HCT116 (cell line): Measurements from ENCODE around the gene GUSB. TPM values are rescaled to one million over a fixed set of nuclear protein-coding genes. Genes with fewer than 3 reads are reported as not detected.

Source experiments
- ATAC-seq: fragments of 200-7000 bp; cut with Tn5 transposase; 2 replicates; pipeline ENCODE4 v1.9.1; 2020; ENCODE audit warnings: mild to moderate bottlenecking, moderate library complexity
- BruUV-seq: library from RNA; stranded (reverse); fragments of 400-500 nt; replicated peaks from 2 replicates; lab custom pipeline; 2021; lab: Mats Ljungman, UMichigan
- CTCF ChIA-PET: fragments of 300-600 bp; sonication (Branson Sonifier 250); formaldehyde crosslinking; loops from one replicate; lab custom pipeline; 2021; ENCODE audit warnings: antibody characterized with exemption; lab: Charles Lee
- POLR2A ChIA-PET: fragments of 300-600, 350-600 bp; sonication (Branson Sonifier 250); formaldehyde crosslinking; loops from one replicate; lab custom pipeline; 2021; ENCODE audit warnings: antibody characterized with exemption; lab: Charles Lee
- RAD21 ChIA-PET, 2 experiments: fragments of 300-600 bp; sonication (Branson Sonifier 250); formaldehyde crosslinking; loops; one replicate each; lab custom pipeline; 2023; ENCODE audit warnings: low total read pairs in 2 of 2; ENCODE audit not compliant: uncharacterized antibody in 2 of 2, unreplicated experiment in 2 of 2, low non-redundant PET in 1 of 2; lab: Charles Lee
- DNase-seq: peaks from one replicate; pipeline ENCODE4 v3.0.0-alpha.2; 2010; ENCODE audit warnings: low read depth, low spot score
- H2AFZ ChIP-seq: fragments of 200-600 bp; shearing (Covaris generic), sonication (generic); 2 replicates; pipeline ENCODE4 v1.6.1; 2017; ENCODE audit warnings: low read depth, mixed run types, mixed read lengths, antibody characterized with exemption, low read length; ENCODE audit not compliant: poor library complexity, severe bottlenecking
- H3K27ac ChIP-seq: 2 replicates; pipeline ENCODE4 v1.5.1; 2012; ENCODE audit warnings: low read depth, low read length
- H3K27me3 ChIP-seq: fragments of 200-600 bp; sonication (generic); 2 replicates; pipeline ENCODE4 v1.6.1; 2016; ENCODE audit warnings: mixed run types, low read length, mixed read lengths; ENCODE audit not compliant: insufficient read depth
- H3K36me3 ChIP-seq, 2 experiments: fragments of 200-500 bp in 1 of 2; fragments of 200-600 bp in 1 of 2; sonication (Bioruptor generic) in 1 of 2; sonication (generic) in 1 of 2; 2 replicates each; pipeline versions ENCODE4 v1.5.1 to v1.6.1; 2014 to 2016; ENCODE audit warnings: low read length in 2 of 2, inconsistent platforms in 1 of 2, mixed read lengths in 1 of 2, mixed run types in 1 of 2; ENCODE audit not compliant: insufficient read depth in 2 of 2, control insufficient read depth in 1 of 2
- H3K4me1 ChIP-seq, 2 experiments: fragments of 200-600 bp in 1 of 2; sonication (generic) in 1 of 2; 2 replicates each; pipeline versions ENCODE4 v1.5.1 to v1.6.1; 2012 to 2017; ENCODE audit warnings: low read length in 2 of 2, inconsistent platforms in 1 of 2, mild to moderate bottlenecking in 1 of 2, mixed read lengths in 1 of 2, mixed run types in 1 of 2, moderate library complexity in 1 of 2; ENCODE audit not compliant: insufficient read depth in 2 of 2, control insufficient read depth in 1 of 2
- H3K4me2 ChIP-seq: fragments of 200-600 bp; sonication (generic); 2 replicates; pipeline ENCODE4 v1.6.1; 2017; ENCODE audit warnings: mixed run types, low read length, mixed read lengths
- H3K4me3 ChIP-seq, 2 experiments: fragments of 200-600 bp in 1 of 2; sonication (generic) in 1 of 2; replicated peaks in 1 of 2; 2 replicates each; pipeline ENCODE4 v1.5.1; 2011 to 2016; ENCODE audit warnings: low read length in 2 of 2, control low read depth in 1 of 2, low read depth in 1 of 2, mild to moderate bottlenecking in 1 of 2, mixed read lengths in 1 of 2, mixed run types in 1 of 2
- H3K79me2 ChIP-seq: fragments of 200-600 bp; sonication (generic); 2 replicates; pipeline ENCODE4 v1.6.1; 2017; ENCODE audit warnings: mild to moderate bottlenecking, mixed run types, low read length, moderate library complexity, mixed read lengths; ENCODE audit not compliant: insufficient read depth
- H3K9ac ChIP-seq: fragments of 200-600 bp; sonication (generic); 2 replicates; pipeline ENCODE4 v1.6.1; 2016; ENCODE audit warnings: low read length, mixed read lengths
- H3K9me2 ChIP-seq: fragments of 200-600 bp; sonication (generic), shearing (Covaris generic); 2 replicates; pipeline ENCODE4 v1.6.1; 2017; ENCODE audit warnings: mixed run types, mild to moderate bottlenecking, moderate library complexity; ENCODE audit not compliant: insufficient read depth
- H3K9me3 ChIP-seq, 2 experiments: fragments of 200-500 bp in 1 of 2; fragments of 200-600 bp in 1 of 2; sonication (Bioruptor generic) in 1 of 2; sonication (generic) in 1 of 2; 2 replicates each; pipeline ENCODE4 v1.6.1; 2014 to 2017; ENCODE audit warnings: low read length in 2 of 2, mixed read lengths in 2 of 2, inconsistent platforms in 1 of 2, low read depth in 1 of 2, mild to moderate bottlenecking in 1 of 2, mixed run types in 1 of 2, moderate library complexity in 1 of 2; ENCODE audit not compliant: control insufficient read depth in 1 of 2, insufficient read depth in 1 of 2
- H4K20me1 ChIP-seq: fragments of 200-600 bp; sonication (generic), shearing (Covaris generic); 2 replicates; pipeline ENCODE4 v1.6.1; 2017; ENCODE audit warnings: mixed run types, mild to moderate bottlenecking, moderate library complexity; ENCODE audit not compliant: insufficient read depth
- ATF3 ChIP-seq: IDR thresholded peaks from 2 replicates; pipeline ENCODE4 v1.6.1; 2012
- CBX3 ChIP-seq: IDR thresholded peaks from 2 replicates; pipeline ENCODE4 v1.6.1; 2012; ENCODE audit warnings: low read depth
- CTCF ChIP-seq, 3 experiments: fragments of 200-600 bp in 1 of 3; sonication (generic) in 1 of 3; IDR thresholded peaks in 2 of 3; conservative IDR thresholded peaks in 1 of 3; 2 replicates each; pipeline ENCODE4 v1.5.1; 2012 to 2017; ENCODE audit warnings: low read depth in 2 of 3, low read length in 2 of 3, antibody characterized with exemption in 1 of 3, borderline replicate concordance in 1 of 3, control low read depth in 1 of 3, mild to moderate bottlenecking in 1 of 3, mixed read lengths in 1 of 3, mixed run types in 1 of 3, moderate library complexity in 1 of 3; ENCODE audit not compliant: insufficient read depth in 1 of 3
- EGR1 ChIP-seq: IDR thresholded peaks from 2 replicates; pipeline ENCODE4 v1.6.1; 2012; ENCODE audit warnings: low read depth
- ELF1 ChIP-seq: IDR thresholded peaks from 2 replicates; pipeline ENCODE4 v1.6.1; 2012; ENCODE audit warnings: low read depth, borderline replicate concordance
- EZH2phosphoT487 ChIP-seq: fragments of 200-600 bp; IDR thresholded peaks from 2 replicates; pipeline ENCODE4 v1.6.1; 2018; ENCODE audit warnings: antibody characterized with exemption, borderline replicate concordance
- FOSL1 ChIP-seq: IDR thresholded peaks from 2 replicates; pipeline ENCODE4 v1.6.1; 2012; ENCODE audit warnings: low read depth
- JUND ChIP-seq: IDR thresholded peaks from 2 replicates; pipeline ENCODE4 v1.6.1; 2012
- POLR2A ChIP-seq: IDR thresholded peaks from 2 replicates; pipeline ENCODE4 v1.7.0; 2011; ENCODE audit warnings: borderline replicate concordance; ENCODE audit not compliant: insufficient read depth, insufficient read length; ENCODE audit errors: extremely low read depth
- POLR2AphosphoS5 ChIP-seq: IDR thresholded peaks from 2 replicates; pipeline ENCODE4 v1.6.1; 2011; ENCODE audit warnings: mild to moderate bottlenecking, low read depth, low read length, moderate library complexity
- RAD21 ChIP-seq: IDR thresholded peaks from 2 replicates; pipeline ENCODE4 v1.6.1; 2012; ENCODE audit warnings: low read depth, mild to moderate bottlenecking
- SIN3A ChIP-seq: IDR thresholded peaks from 2 replicates; pipeline ENCODE4 v1.6.1; 2012; ENCODE audit warnings: low read depth
- SP1 ChIP-seq: IDR thresholded peaks from 2 replicates; pipeline ENCODE4 v1.6.1; 2012; ENCODE audit warnings: low read depth
- SRF ChIP-seq: IDR thresholded peaks from 2 replicates; pipeline ENCODE4 v1.6.1; 2012; ENCODE audit warnings: low read depth
- YY1 ChIP-seq: IDR thresholded peaks from 2 replicates; pipeline ENCODE4 v1.6.1; 2011; ENCODE audit warnings: low read length, low read depth, moderate library complexity, mild to moderate bottlenecking; ENCODE audit not compliant: insufficient replicate concordance; ENCODE audit errors: extremely low read depth
- ZFX ChIP-seq: fragments of 450-650 bp; IDR thresholded peaks from 2 replicates; pipeline ENCODE4 v1.6.1; 2017
- ZNF274 ChIP-seq: fragments of 200-500 bp; sonication (Bioruptor generic); IDR thresholded peaks from 2 replicates; pipeline ENCODE4 v1.6.1; 2014; ENCODE audit warnings: mild to moderate bottlenecking, low read depth, low read length, inconsistent platforms
- intact Hi-C: fragments of 100-400 bp; cut with micrococcal nuclease; formaldehyde crosslinking; loops from 2 replicates; pipeline ENCODE4 v1.10.0; 2022
- total RNA-seq: library from RNA; stranded (reverse); gene quantifications from one replicate; pipeline ENCODE4 v1.2.1, GENCODE V29; 2021; ENCODE audit not compliant: unreplicated experiment
- TF ChIP-seq, protein P1 (sequence below): IDR thresholded peaks from 2 replicates; pipeline ENCODE4 v1.6.1; 2012
- TF ChIP-seq, protein P2 (sequence below): IDR thresholded peaks from 2 replicates; pipeline ENCODE4 v1.6.1; 2012; ENCODE audit warnings: low read depth
- TF ChIP-seq, protein P3 (sequence below): IDR thresholded peaks from 2 replicates; pipeline ENCODE4 v1.6.1; 2011; ENCODE audit warnings: mild to moderate bottlenecking, low read length, moderate library complexity; ENCODE audit not compliant: insufficient replicate concordance; ENCODE audit errors: extremely low read depth

Gene GUSB
- total RNA-seq, 1 experiment from 2014 or later, result 31.5 TPM

GRCh38 chr7:65955718-65956117 is 26.3 kb downstream of the GUSB start:
- H3K4me1 ChIP-seq, result no peaks in the 10 kb centered on the region
- ChIA-PET POLR2A (no interaction called here), RAD21 (no interaction called here), CTCF (no interaction called here)
- intact Hi-C loops, result no loop called here
- H3K9ac ChIP-seq, result no peak overlapping the region
- H3K4me2 ChIP-seq, result no peak overlapping the region
- H3K79me2 ChIP-seq, result no peaks in the 10 kb centered on the region; the same call in 1 of the 2 replicates
- no peak overlapping the region for H3K4me3 ChIP-seq
- no peak overlapping the region for H2AFZ ChIP-seq
- TF ChIP-seq JUND (no peak), EGR1 (no peak), ZFX (no peak), ELF1 (no peak), SP1 (no peak), POLR2A (no peak), ZNF274 (no peak), RAD21 (no peak), YY1 (no peak), POLR2AphosphoS5 (no peak), ATF3 (no peak), SIN3A (no peak), SRF (no peak), EZH2phosphoT487 (no peak), CBX3 (no peak), CTCF (IDR thresholded peaks at IDR 0.05 in 2 of 3, conservative IDR thresholded peaks at IDR 0.05 in 1 of 3; ENCODE audit: borderline replicate concordance in 1 of 3, insufficient read depth in 1 of 3, low read depth in 2 of 3, low read length in 2 of 3) (no peak), FOSL1 (no peak)
- TF ChIP-seq, protein P1, sequence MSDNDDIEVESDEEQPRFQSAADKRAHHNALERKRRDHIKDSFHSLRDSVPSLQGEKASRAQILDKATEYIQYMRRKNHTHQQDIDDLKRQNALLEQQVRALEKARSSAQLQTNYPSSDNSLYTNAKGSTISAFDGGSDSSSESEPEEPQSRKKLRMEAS, result no peak
- TF ChIP-seq, protein P2, sequence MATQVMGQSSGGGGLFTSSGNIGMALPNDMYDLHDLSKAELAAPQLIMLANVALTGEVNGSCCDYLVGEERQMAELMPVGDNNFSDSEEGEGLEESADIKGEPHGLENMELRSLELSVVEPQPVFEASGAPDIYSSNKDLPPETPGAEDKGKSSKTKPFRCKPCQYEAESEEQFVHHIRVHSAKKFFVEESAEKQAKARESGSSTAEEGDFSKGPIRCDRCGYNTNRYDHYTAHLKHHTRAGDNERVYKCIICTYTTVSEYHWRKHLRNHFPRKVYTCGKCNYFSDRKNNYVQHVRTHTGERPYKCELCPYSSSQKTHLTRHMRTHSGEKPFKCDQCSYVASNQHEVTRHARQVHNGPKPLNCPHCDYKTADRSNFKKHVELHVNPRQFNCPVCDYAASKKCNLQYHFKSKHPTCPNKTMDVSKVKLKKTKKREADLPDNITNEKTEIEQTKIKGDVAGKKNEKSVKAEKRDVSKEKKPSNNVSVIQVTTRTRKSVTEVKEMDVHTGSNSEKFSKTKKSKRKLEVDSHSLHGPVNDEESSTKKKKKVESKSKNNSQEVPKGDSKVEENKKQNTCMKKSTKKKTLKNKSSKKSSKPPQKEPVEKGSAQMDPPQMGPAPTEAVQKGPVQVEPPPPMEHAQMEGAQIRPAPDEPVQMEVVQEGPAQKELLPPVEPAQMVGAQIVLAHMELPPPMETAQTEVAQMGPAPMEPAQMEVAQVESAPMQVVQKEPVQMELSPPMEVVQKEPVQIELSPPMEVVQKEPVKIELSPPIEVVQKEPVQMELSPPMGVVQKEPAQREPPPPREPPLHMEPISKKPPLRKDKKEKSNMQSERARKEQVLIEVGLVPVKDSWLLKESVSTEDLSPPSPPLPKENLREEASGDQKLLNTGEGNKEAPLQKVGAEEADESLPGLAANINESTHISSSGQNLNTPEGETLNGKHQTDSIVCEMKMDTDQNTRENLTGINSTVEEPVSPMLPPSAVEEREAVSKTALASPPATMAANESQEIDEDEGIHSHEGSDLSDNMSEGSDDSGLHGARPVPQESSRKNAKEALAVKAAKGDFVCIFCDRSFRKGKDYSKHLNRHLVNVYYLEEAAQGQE, result no peak
- TF ChIP-seq, protein P3, sequence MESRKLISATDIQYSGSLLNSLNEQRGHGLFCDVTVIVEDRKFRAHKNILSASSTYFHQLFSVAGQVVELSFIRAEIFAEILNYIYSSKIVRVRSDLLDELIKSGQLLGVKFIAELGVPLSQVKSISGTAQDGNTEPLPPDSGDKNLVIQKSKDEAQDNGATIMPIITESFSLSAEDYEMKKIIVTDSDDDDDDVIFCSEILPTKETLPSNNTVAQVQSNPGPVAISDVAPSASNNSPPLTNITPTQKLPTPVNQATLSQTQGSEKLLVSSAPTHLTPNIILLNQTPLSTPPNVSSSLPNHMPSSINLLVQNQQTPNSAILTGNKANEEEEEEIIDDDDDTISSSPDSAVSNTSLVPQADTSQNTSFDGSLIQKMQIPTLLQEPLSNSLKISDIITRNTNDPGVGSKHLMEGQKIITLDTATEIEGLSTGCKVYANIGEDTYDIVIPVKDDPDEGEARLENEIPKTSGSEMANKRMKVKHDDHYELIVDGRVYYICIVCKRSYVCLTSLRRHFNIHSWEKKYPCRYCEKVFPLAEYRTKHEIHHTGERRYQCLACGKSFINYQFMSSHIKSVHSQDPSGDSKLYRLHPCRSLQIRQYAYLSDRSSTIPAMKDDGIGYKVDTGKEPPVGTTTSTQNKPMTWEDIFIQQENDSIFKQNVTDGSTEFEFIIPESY, result no peak
- no TSS peak for BruUV-seq
- ATAC-seq (no peak), DNase-seq (no peak)
- H3K27me3 ChIP-seq, result no peaks in the 10 kb centered on the region
- H4K20me1 ChIP-seq, result 0 out of 2 replicates have a peak, but pooled peaks cover 4% of the 10 kb centered on the region
- H3K27ac ChIP-seq, result no peak overlapping the region
- H3K9me2 ChIP-seq, result no peaks in the 10 kb centered on the region
- H3K36me3 ChIP-seq, result peaks cover 13 to 23% of the 10 kb centered on the region in 2 experiments
- H3K9me3 ChIP-seq, result no peaks in the 10 kb centered on the region
